ENCODE results near the gene UBXN10. TPM values are rescaled to one million over a fixed set of nuclear protein-coding genes. Genes with fewer than 3 reads are reported as not detected.

UBXN10 gene
- total and polyA plus RNA-seq, 12 donors: 0.16 to 4.0 (median 1.5) TPM

DNA sequence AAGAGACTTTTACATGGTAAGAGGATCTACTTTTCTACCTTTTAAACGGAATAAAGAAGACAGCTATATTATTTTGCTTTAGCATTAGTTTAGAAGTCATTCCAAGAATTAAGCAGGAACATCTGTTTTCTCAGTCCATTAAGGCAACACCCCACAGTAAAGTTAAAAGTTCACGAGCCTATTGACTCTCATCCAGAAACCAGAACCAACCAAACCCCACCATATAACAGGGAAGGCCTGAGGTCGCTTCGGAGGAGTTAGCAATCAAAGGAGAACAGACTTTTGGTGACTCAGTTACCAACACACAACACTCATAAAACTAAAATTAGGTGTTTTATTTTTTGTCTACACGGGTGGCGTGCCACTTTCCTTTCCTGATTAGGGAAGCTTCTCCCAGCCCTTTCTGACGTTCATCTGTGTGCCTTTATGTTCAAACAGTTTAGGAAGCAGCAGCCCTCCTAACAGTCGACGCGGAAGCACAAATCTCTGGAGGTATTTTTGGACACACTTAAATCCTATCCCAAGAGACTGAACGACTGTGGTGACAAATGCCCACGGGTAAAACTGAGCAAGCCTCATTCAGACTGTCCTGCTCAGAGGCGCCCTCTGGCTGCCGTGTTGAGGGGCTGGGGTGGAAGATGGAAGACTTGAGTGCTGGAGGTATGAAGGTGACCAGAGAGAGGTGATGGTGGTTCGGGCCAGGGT lies 9.0 kb downstream of the UBXN10 start:
- peaks cover 0 to 21% (median 4%) of the 10 kb centered on the region in 9 donors for H3K4me1 ChIP-seq
- peak overlapping the region in 1 of 10 donors; percentile 32 for H3K4me3 ChIP-seq
- no peak overlapping the region for H3K27ac ChIP-seq
- peaks cover 0 to 35% (median 13%) of the 10 kb centered on the region in 7 donors for H3K27me3 ChIP-seq
- WGBS, 2 donors: 27 to 30% methylated on average over 15 of the region's 15 CpGs
- intact Hi-C loops (cut with DNase I): loop anchor here in 6 of 10 donors (2.0 to 10.0 kb wide), 5 partner anchors 94 to 278 kb away; partner anchors contain the start of gene PLA2G2A (in 3 of the 6)
- TF ChIP-seq, protein P1, sequence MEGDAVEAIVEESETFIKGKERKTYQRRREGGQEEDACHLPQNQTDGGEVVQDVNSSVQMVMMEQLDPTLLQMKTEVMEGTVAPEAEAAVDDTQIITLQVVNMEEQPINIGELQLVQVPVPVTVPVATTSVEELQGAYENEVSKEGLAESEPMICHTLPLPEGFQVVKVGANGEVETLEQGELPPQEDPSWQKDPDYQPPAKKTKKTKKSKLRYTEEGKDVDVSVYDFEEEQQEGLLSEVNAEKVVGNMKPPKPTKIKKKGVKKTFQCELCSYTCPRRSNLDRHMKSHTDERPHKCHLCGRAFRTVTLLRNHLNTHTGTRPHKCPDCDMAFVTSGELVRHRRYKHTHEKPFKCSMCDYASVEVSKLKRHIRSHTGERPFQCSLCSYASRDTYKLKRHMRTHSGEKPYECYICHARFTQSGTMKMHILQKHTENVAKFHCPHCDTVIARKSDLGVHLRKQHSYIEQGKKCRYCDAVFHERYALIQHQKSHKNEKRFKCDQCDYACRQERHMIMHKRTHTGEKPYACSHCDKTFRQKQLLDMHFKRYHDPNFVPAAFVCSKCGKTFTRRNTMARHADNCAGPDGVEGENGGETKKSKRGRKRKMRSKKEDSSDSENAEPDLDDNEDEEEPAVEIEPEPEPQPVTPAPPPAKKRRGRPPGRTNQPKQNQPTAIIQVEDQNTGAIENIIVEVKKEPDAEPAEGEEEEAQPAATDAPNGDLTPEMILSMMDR (IDR thresholded peaks at IDR 0.05): peak; percentile 51 to 90 (median 82)
- H3K9me3 ChIP-seq: no peaks in the 10 kb centered on the region
- no peaks in the 10 kb centered on the region for H3K36me3 ChIP-seq
- DNase-seq: peak; percentile 60 to 76
- ATAC-seq: peak; percentile 72 to 82 (median 76)

DNA sequence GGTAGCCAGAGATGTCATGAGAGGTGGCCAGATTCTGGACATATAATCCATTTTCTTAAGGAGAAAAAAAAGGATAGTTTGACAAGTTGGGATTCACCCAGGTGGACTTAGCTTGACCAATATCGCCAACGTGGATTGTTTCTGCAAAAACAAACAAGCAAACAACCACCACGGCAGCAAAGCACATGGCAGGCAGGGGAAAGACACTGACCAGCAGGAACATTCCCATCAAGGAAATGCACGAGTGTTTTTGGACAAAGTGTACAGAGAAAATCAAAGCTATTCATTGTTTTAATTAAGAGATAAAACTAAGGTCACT lies 9.5 kb downstream of the UBXN10 start:
- ATAC-seq (no peak), DNase-seq (no peak)
- no peaks in the 10 kb centered on the region for H3K9me3 ChIP-seq
- no peaks in the 10 kb centered on the region for H3K36me3 ChIP-seq
- H3K4me1 ChIP-seq: peaks cover 0 to 21% (median 4%) of the 10 kb centered on the region in 9 donors
- no peak overlapping the region for H3K4me3 ChIP-seq
- WGBS, 2 donors: 75 to 80% methylated on average over 4 of the region's 4 CpGs
- peaks cover 0 to 40% (median 15%) of the 10 kb centered on the region in 7 donors for H3K27me3 ChIP-seq
- intact Hi-C loops (cut with DNase I): loop anchor here in 5 of 10 donors (2.0 to 10.0 kb wide), 5 partner anchors 95 to 278 kb away; partner anchors contain the start of gene PLA2G2A (in 3 of the 5)
- TF ChIP-seq, protein P1 (IDR thresholded peaks at IDR 0.05): peak in 1 of 9 donors; percentile 21
- no peak overlapping the region for H3K27ac ChIP-seq

DNA sequence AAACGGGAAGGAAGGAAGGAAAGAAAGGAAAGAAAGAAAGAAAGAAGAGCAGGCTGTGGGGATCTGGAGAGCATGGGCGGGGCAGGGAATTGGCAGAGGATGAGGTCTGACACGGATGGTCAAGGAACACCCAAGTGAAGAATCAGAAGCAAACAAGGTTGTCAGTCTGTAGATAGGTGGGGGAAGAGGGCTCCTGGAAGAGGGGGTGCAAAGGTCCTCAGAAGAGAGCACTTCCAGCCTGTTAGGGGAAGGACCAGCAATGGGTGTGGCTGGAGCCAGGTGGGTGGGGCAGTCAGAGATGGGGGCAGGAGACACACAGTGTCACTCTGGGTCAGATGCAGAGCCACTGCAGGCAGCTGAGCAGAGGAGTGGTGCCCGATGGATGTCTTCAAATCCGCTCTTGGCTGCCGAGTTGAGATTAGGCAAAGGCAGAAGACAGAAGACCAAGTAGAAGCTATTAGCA lies 11.5 kb downstream of the UBXN10 start:
- peaks cover 0 to 46% (median 13%) of the 10 kb centered on the region in 7 donors for H3K27me3 ChIP-seq
- 60 to 71% methylated on average over 6 of the region's 6 CpGs for WGBS, 2 donors
- H3K9me3 ChIP-seq: no peaks in the 10 kb centered on the region
- H3K4me1 ChIP-seq: peaks cover 0 to 14% (median 4%) of the 10 kb centered on the region in 9 donors
- no peak overlapping the region for H3K27ac ChIP-seq
- no peak overlapping the region for H3K4me3 ChIP-seq
- TF ChIP-seq, protein P1 (IDR thresholded peaks at IDR 0.05): no peak
- H3K36me3 ChIP-seq: no peaks in the 10 kb centered on the region
- no peak for DNase-seq
- intact Hi-C loops (cut with DNase I): loop anchor here in 5 of 10 donors (5.0 to 10.0 kb wide), 4 partner anchors 220 to 280 kb away; partner anchors contain the start of gene PLA2G2A (in 3 of the 5)
- no peak for ATAC-seq

DNA sequence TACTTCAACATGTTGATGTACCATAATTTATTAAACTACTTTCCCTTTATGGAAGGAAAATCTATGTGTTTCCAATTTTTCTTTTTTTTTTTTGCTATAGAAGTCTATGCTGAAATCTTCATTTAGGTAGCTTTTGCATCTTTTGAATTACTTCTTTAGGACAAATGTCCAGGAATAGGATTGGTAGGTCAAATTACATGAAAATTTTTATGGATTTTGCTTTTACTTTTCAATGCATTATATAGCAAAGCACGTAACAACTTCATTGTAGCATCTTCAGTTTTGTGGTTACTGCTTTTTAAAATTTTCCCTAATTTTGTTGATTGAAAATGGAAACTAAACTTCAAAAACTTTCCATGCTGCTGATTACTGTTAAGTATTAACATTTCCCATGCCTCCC lies 12.4 kb downstream of the UBXN10 start:
- H3K27me3 ChIP-seq: peaks cover 0 to 52% (median 8%) of the 10 kb centered on the region in 7 donors
- 87 to 88% methylated on average over 1 of the region's 1 CpG for WGBS, 2 donors
- ATAC-seq (no peak), DNase-seq (no peak)
- H3K9me3 ChIP-seq: no peaks in the 10 kb centered on the region
- TF ChIP-seq, protein P1 (IDR thresholded peaks at IDR 0.05): no peak
- no peaks in the 10 kb centered on the region for H3K36me3 ChIP-seq
- H3K27ac ChIP-seq: no peak overlapping the region
- intact Hi-C loops (cut with DNase I): loop anchor here in 5 of 10 donors (5.0 to 10.0 kb wide), 4 partner anchors 221 to 281 kb away; partner anchors contain the start of gene PLA2G2A (in 3 of the 5)
- peaks cover 0 to 10% (median 4%) of the 10 kb centered on the region in 9 donors for H3K4me1 ChIP-seq
- no peak overlapping the region for H3K4me3 ChIP-seq

Data from heart right ventricle (tissue), 16 donors.